WERI-Rb-1 (cell line): ENCODE results near the gene ODF2.

Source experiments
- DNase-seq: peaks from one replicate; pipeline ENCODE4 v3.0.0-alpha.2; 2020
- H3K27ac ChIP-seq: fragments of 250-450 bp; sonication (Bioruptor Pico); 2 replicates; pipeline ENCODE4 v1.5.1; 2020; ENCODE audit warnings: mild to moderate bottlenecking, moderate library complexity
- H3K27me3 ChIP-seq: fragments of 250-450 bp; sonication (Bioruptor Pico); 2 replicates; pipeline ENCODE4 v1.5.1; 2021; ENCODE audit warnings: mild to moderate bottlenecking, low read depth, moderate library complexity; ENCODE audit not compliant: insufficient read depth, severe bottlenecking
- H3K36me3 ChIP-seq: fragments of 250-450 bp; sonication (Bioruptor Pico); 2 replicates; pipeline ENCODE4 v1.5.1; 2020; ENCODE audit warnings: mild to moderate bottlenecking, moderate library complexity
- H3K4me3 ChIP-seq: 2 replicates; pipeline ENCODE4 v1.5.1; 2011; ENCODE audit warnings: low read depth, mild to moderate bottlenecking, control low read depth, low read length
- H3K9me3 ChIP-seq: fragments of 250-450 bp; sonication (Bioruptor Pico); 2 replicates; pipeline ENCODE4 v1.5.1; 2021; ENCODE audit warnings: mild to moderate bottlenecking, moderate library complexity; ENCODE audit not compliant: severe bottlenecking
- CTCF ChIP-seq: IDR thresholded peaks from 2 replicates; pipeline ENCODE4 v1.5.1; 2011; ENCODE audit warnings: low read depth, mild to moderate bottlenecking, control low read depth, inconsistent platforms, low read length

ODF2 gene

GRCh38 chr9:128470560-128470959 is 14.8 kb downstream of the ODF2 start:
- H3K27me3 ChIP-seq: no peaks in the 10 kb centered on the region
- peaks cover 71% of the 10 kb centered on the region for H3K36me3 ChIP-seq
- H3K4me3 ChIP-seq: no peak overlapping the region
- no peak for DNase-seq
- no peak for TF ChIP-seq CTCF
- H3K27ac ChIP-seq: no peak overlapping the region
- H3K9me3 ChIP-seq: no peaks in the 10 kb centered on the region

- H3K36me3 ChIP-seq: peaks cover 63% of the 10 kb centered on the region
- TF ChIP-seq CTCF: no peak
- no peaks in the 10 kb centered on the region for H3K27me3 ChIP-seq
- DNase-seq: no peak
- H3K9me3 ChIP-seq: no peaks in the 10 kb centered on the region
- H3K4me3 ChIP-seq: no peak overlapping the region
- H3K27ac ChIP-seq: no peak overlapping the region
Observed at GRCh38 chr9:128473104-128473503, 17.3 kb downstream of the ODF2 start.

GRCh38 chr9:128475867-128476266 is 20.1 kb downstream of the ODF2 start:
- H3K27me3 ChIP-seq: no peaks in the 10 kb centered on the region
- no peaks in the 10 kb centered on the region for H3K9me3 ChIP-seq
- H3K4me3 ChIP-seq: no peak overlapping the region
- H3K27ac ChIP-seq: no peak overlapping the region
- TF ChIP-seq CTCF: no peak
- peaks cover 62% of the 10 kb centered on the region for H3K36me3 ChIP-seq
- no peak for DNase-seq

- Histone ChIP-seq H3K4me3 (no peak overlapping the region), H3K9me3 (no peaks in the 10 kb centered on the region), H3K27ac (no peak overlapping the region), H3K27me3 (no peaks in the 10 kb centered on the region), H3K36me3 (peaks cover 68% of the 10 kb centered on the region)
- DNase-seq: no peak
- no peak for TF ChIP-seq CTCF
Observed at GRCh38 chr9:128479262-128479661, 23.5 kb downstream of the ODF2 start.

- DNase-seq: no peak
- Histone ChIP-seq H3K27ac (no peak overlapping the region), H3K9me3 (no peaks in the 10 kb centered on the region), H3K36me3 (peaks cover 75% of the 10 kb centered on the region), H3K4me3 (no peak overlapping the region), H3K27me3 (no peaks in the 10 kb centered on the region)
- TF ChIP-seq CTCF: no peak
Observed at GRCh38 chr9:128481561-128481960, 25.8 kb downstream of the ODF2 start.

- Histone ChIP-seq H3K36me3 (peaks cover 79% of the 10 kb centered on the region), H3K9me3 (no peaks in the 10 kb centered on the region)
- no peak for TF ChIP-seq CTCF
Observed at GRCh38 chr9:128482186-128482585, 26.4 kb downstream of the ODF2 start.

More at GRCh38 chr9:128482186-128482585, 26.4 kb downstream of the ODF2 start:
- no peaks in the 10 kb centered on the region for H3K27me3 ChIP-seq
- H3K27ac ChIP-seq: no peak overlapping the region
- no peak overlapping the region for H3K4me3 ChIP-seq
- DNase-seq: no peak
